H9 (cell line): ENCODE results near the gene PTH2R. TPM values are rescaled to one million over a fixed set of nuclear protein-coding genes. Genes with fewer than 3 reads are reported as not detected.

ENCODE experiments used
- DNase-seq: peaks from one replicate; pipeline ENCODE4 v3.0.0-alpha.2; 2017
- H2AFZ ChIP-seq: one replicate; pipeline ENCODE4 v1.6.1; 2013; ENCODE audit warnings: mild to moderate bottlenecking, low read length, control low read depth, moderate library complexity
- H2AK5ac ChIP-seq: 2 replicates; pipeline ENCODE4 v1.6.1; 2013; ENCODE audit warnings: low read length, control low read depth, mixed read lengths; ENCODE audit not compliant: insufficient read length
- H2BK120ac ChIP-seq: one replicate; pipeline ENCODE4 v1.6.1; 2013; ENCODE audit warnings: low read depth, mild to moderate bottlenecking, low read length, control low read depth, inconsistent platforms; ENCODE audit not compliant: poor library complexity, severe bottlenecking
- H2BK12ac ChIP-seq: 2 replicates; pipeline ENCODE4 v1.6.1; 2013; ENCODE audit warnings: low read length, control low read depth, mixed read lengths, low read depth; ENCODE audit not compliant: insufficient read length
- H2BK15ac ChIP-seq: 2 replicates; pipeline ENCODE4 v1.6.1; 2013; ENCODE audit warnings: low read depth, low read length, control low read depth
- H2BK20ac ChIP-seq: one replicate; pipeline ENCODE4 v1.6.1; 2013; ENCODE audit warnings: low read depth, mild to moderate bottlenecking, low read length, control low read depth, inconsistent platforms; ENCODE audit not compliant: poor library complexity, severe bottlenecking
- H2BK5ac ChIP-seq: 2 replicates; pipeline ENCODE4 v1.6.1; 2013; ENCODE audit warnings: low read length, control low read depth, mixed read lengths; ENCODE audit not compliant: insufficient read length
- H3K14ac ChIP-seq: 2 replicates; pipeline ENCODE4 v1.6.1; 2013; ENCODE audit warnings: low read length, control low read depth; ENCODE audit not compliant: insufficient read depth
- H3K18ac ChIP-seq: 2 replicates; pipeline ENCODE4 v1.6.1; 2013; ENCODE audit warnings: low read depth, mild to moderate bottlenecking, mixed read lengths, low read length, control low read depth; ENCODE audit not compliant: insufficient read length
- H3K23ac ChIP-seq: 2 replicates; pipeline ENCODE4 v1.6.1; 2013; ENCODE audit warnings: low read length, control low read depth, mixed read lengths, low read depth; ENCODE audit not compliant: insufficient read length
- H3K23me2 ChIP-seq: 2 replicates; pipeline ENCODE4 v1.6.1; 2013; ENCODE audit warnings: low read depth, mild to moderate bottlenecking, mixed read lengths, low read length, control low read depth; ENCODE audit not compliant: insufficient read length, poor library complexity, severe bottlenecking
- H3K27ac ChIP-seq: 2 replicates; pipeline ENCODE4 v1.5.1; 2013; ENCODE audit warnings: low read length, control low read depth, mixed read lengths, low read depth; ENCODE audit not compliant: insufficient read length
- H3K27me3 ChIP-seq: 2 replicates; pipeline ENCODE4 v1.6.1; 2013; ENCODE audit warnings: low read length, control low read depth, inconsistent platforms; ENCODE audit not compliant: insufficient read depth
- H3K4ac ChIP-seq: 2 replicates; pipeline ENCODE4 v1.6.1; 2013; ENCODE audit warnings: low read depth, mild to moderate bottlenecking, control low read depth, inconsistent platforms, low read length, moderate library complexity
- H3K4me1 ChIP-seq: 2 replicates; pipeline ENCODE4 v1.6.1; 2013; ENCODE audit warnings: low read length, control low read depth, inconsistent platforms; ENCODE audit not compliant: insufficient read depth
- H3K4me2 ChIP-seq: 2 replicates; pipeline ENCODE4 v1.6.1; 2013; ENCODE audit warnings: low read length, control low read depth, mixed read lengths; ENCODE audit not compliant: insufficient read length, insufficient read depth
- H3K56ac ChIP-seq: 2 replicates; pipeline ENCODE4 v1.6.1; 2013; ENCODE audit warnings: low read depth, mild to moderate bottlenecking, mixed read lengths, low read length, control low read depth; ENCODE audit not compliant: insufficient read length
- H3K79me1 ChIP-seq: 2 replicates; pipeline ENCODE4 v1.6.1; 2013; ENCODE audit warnings: low read depth, mild to moderate bottlenecking, moderate library complexity, low read length, control low read depth, inconsistent platforms; ENCODE audit not compliant: insufficient read depth, poor library complexity, severe bottlenecking
- H3K79me2 ChIP-seq: 2 replicates; pipeline ENCODE4 v1.6.1; 2013; ENCODE audit warnings: low read length, control low read depth, inconsistent platforms; ENCODE audit not compliant: insufficient read depth
- H3K9ac ChIP-seq: 2 replicates; pipeline ENCODE4 v1.6.1; 2013; ENCODE audit warnings: low read length, control low read depth, mixed read lengths; ENCODE audit not compliant: insufficient read length; ENCODE audit errors: extremely low read depth
- H3K9me3 ChIP-seq: one replicate; pipeline ENCODE4 v1.6.1; 2013; ENCODE audit warnings: low read depth, low read length, inconsistent platforms; ENCODE audit not compliant: control insufficient read depth
- H3T11ph ChIP-seq: one replicate; pipeline ENCODE4 v1.6.1; 2013; ENCODE audit warnings: mild to moderate bottlenecking, low read length, control low read depth, inconsistent platforms
- H4K20me1 ChIP-seq: one replicate; pipeline ENCODE4 v1.6.1; 2013; ENCODE audit not compliant: control insufficient read depth, insufficient read length, insufficient read depth
- H4K5ac ChIP-seq: 2 replicates; pipeline ENCODE4 v1.6.1; 2013; ENCODE audit warnings: low read depth, mild to moderate bottlenecking, mixed read lengths, low read length, control low read depth; ENCODE audit not compliant: insufficient read length
- H4K8ac ChIP-seq: replicated peaks from 2 replicates; pipeline ENCODE4 v1.6.1; 2013; ENCODE audit warnings: low read length, control low read depth, mixed read lengths, low read depth; ENCODE audit not compliant: insufficient read length
- H4K91ac ChIP-seq: 2 replicates; pipeline ENCODE4 v1.6.1; 2013; ENCODE audit warnings: low read depth, mild to moderate bottlenecking, moderate library complexity, mixed read lengths, low read length, control low read depth; ENCODE audit not compliant: insufficient read length
- H3K27ac Mint-ChIP-seq, 3 experiments: 2 replicates in 2 of 3; 3 replicates in 1 of 3; pipeline ENCODE4 v1.8.0; 2020 to 2021; ENCODE audit warnings: mixed read lengths in 3 of 3, mild to moderate bottlenecking in 1 of 3, moderate library complexity in 1 of 3
- H3K27me3 Mint-ChIP-seq: 2 replicates; pipeline ENCODE4 v1.8.0; 2021; ENCODE audit warnings: low read depth, mild to moderate bottlenecking, moderate library complexity, mixed read lengths
- H3K36me3 Mint-ChIP-seq, 3 experiments: 2 replicates in 2 of 3; 3 replicates in 1 of 3; pipeline ENCODE4 v1.8.0; 2020 to 2021; ENCODE audit warnings: low read depth in 3 of 3, mixed read lengths in 3 of 3; ENCODE audit not compliant: insufficient read depth in 1 of 3
- H3K4me1 Mint-ChIP-seq, 2 experiments: 2 replicates each; pipeline ENCODE4 v1.8.0; 2020; ENCODE audit warnings: mixed read lengths in 2 of 2
- H3K4me3 Mint-ChIP-seq, 2 experiments: 2 replicates in 1 of 2; 3 replicates in 1 of 2; pipeline ENCODE4 v1.8.0; 2020 to 2021; ENCODE audit warnings: mild to moderate bottlenecking in 2 of 2, mixed read lengths in 2 of 2, moderate library complexity in 1 of 2
- H3K9me3 Mint-ChIP-seq, 2 experiments: 2 replicates in 1 of 2; 3 replicates in 1 of 2; pipeline ENCODE4 v1.8.0; 2020; ENCODE audit warnings: mild to moderate bottlenecking in 2 of 2, mixed read lengths in 2 of 2, moderate library complexity in 1 of 2
- CTCF ChIP-seq: fragments of 200-600 bp; sonication (generic); conservative IDR thresholded peaks from 3 replicates; pipeline ENCODE4 v1.8.0; 2021; ENCODE audit warnings: antibody characterized with exemption, mild to moderate bottlenecking
- WGBS: extraction: QIAGEN DNeasy Blood & Tissue Kit; methylation state at CpG from one replicate; pipeline ENCODE4 v1.1.7; 2013; ENCODE audit warnings: missing lambda C conversion rate, low lambda C conversion rate, mixed read lengths; ENCODE audit not compliant: insufficient read length; ENCODE audit errors: extremely low coverage; 5-methylcytosine and 5-hydroxymethylcytosine counted together
- total RNA-seq: library from RNA; stranded (reverse); gene quantifications from 2 replicates; pipeline ENCODE4 v1.2.1, GENCODE V29; 2021

Gene PTH2R
- total RNA-seq, 1 experiment from 2014 or later = 0.20 TPM

GRCh38 chr2:208541461-208541988 lies 134.9 kb downstream of the PTH2R start:
- Histone ChIP-seq H2BK12ac (no peak overlapping the region), H3K9ac (no peak overlapping the region), H3K27ac (no peak overlapping the region), H3T11ph (no peak overlapping the region), H3K18ac (no peak overlapping the region), H4K5ac (no peak overlapping the region), H3K79me2 (no peaks in the 10 kb centered on the region), H3K14ac (no peak overlapping the region), H3K23me2 (no peaks in the 10 kb centered on the region), H2BK15ac (no peak overlapping the region), H3K79me1 (no peaks in the 10 kb centered on the region), H3K4me1 (no peaks in the 10 kb centered on the region), H2AFZ (no peak overlapping the region), H3K56ac (no peak overlapping the region), H2BK5ac (no peak overlapping the region), H2BK120ac (no peak overlapping the region), H2BK20ac (no peak overlapping the region), H2AK5ac (no peak overlapping the region), H3K27me3 (no peaks in the 10 kb centered on the region), H4K20me1 (no peaks in the 10 kb centered on the region), H4K8ac (no peak overlapping the region), H3K4ac (no peak overlapping the region), H4K91ac (no peak overlapping the region), H3K23ac (no peak overlapping the region), H3K9me3 (no peaks in the 10 kb centered on the region), H3K4me2 (no peak overlapping the region)
- DNase-seq = no peak
- no peak overlapping the region for H3K4me3 Mint-ChIP-seq
- H3K27ac Mint-ChIP-seq = no peak overlapping the region
- H3K27me3 Mint-ChIP-seq = no peaks in the 10 kb centered on the region
- WGBS = no CpG with 5 or more reads among the region's 3 CpGs
- peaks cover 3% of the 10 kb centered on the region in 2 experiments; a peak in 3 of 4 replicates for H3K4me1 Mint-ChIP-seq
- H3K36me3 Mint-ChIP-seq = peaks cover 0 to 10% (median 3%) of the 10 kb centered on the region in 3 experiments; a peak in 2 of 7 replicates
- H3K9me3 Mint-ChIP-seq = peaks cover 7 to 10% of the 10 kb centered on the region in 2 experiments
- TF ChIP-seq CTCF = no peak
